Stimulated activated CD8-positive, alpha-beta memory T cell treated with anti-CD3 and anti-CD28 coated beads, Interleukin-7, amount 100 ng/mL, for 4 hours (primary cell): ENCODE data around the gene CDH23.

Experiments used
- DNase-seq, 2 donors: peaks; one replicate each; pipeline ENCODE4 v3.0.0-alpha.2; 2020; ENCODE audit warnings: low read depth in 2 of 2

Gene CDH23

GRCh38 chr10:71835671-71836595, 439.2 kb downstream of the CDH23 start:
- DNase-seq: no peak

DNA sequence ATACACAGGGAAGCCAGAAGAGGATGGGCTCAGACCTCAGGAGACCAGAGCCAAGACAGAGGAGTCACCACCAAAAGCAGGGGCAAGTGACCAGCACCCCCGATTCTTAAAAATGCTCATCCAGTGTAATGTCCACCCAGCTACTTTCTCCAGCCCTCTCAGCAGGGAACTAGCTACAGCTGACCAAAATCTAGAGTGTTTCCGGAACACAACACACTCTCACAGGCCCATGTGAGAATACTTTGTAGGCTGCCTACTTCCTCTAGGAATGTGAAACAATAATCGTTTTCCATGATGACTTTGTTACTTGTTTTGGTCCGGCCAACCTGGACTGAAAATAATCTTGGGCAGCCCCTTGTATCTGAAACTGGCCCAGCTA, 439.9 kb downstream of the CDH23 start:
- no peak for DNase-seq

GRCh38 chr10:71837098-71837827, 440.5 kb downstream of the CDH23 start:
- DNase-seq: no peak

GRCh38 chr10:71838264-71839211, 441.8 kb downstream of the CDH23 start:
- DNase-seq: no peak

GRCh38 chr10:71840177-71840957, 443.6 kb downstream of the CDH23 start:
- no peak for DNase-seq

DNA sequence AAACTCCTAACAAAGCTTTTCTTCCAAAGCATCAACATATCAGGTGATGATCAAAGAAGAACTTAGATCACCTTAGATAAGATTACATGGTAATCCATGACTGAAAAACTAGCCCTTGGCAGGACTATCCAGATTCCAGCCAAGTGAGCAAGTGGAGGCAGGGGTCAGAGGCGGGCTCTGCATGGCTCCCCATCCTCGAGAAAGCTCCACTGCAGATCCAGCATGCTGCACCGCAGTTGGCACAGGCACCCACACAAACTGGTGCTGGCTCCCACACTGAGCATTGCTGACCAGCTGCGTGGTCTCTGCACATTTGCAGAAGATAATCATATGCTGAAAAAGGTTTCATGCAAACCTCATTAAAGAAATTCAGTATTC, 444.2 kb downstream of the CDH23 start:
- no peak for DNase-seq

DNA sequence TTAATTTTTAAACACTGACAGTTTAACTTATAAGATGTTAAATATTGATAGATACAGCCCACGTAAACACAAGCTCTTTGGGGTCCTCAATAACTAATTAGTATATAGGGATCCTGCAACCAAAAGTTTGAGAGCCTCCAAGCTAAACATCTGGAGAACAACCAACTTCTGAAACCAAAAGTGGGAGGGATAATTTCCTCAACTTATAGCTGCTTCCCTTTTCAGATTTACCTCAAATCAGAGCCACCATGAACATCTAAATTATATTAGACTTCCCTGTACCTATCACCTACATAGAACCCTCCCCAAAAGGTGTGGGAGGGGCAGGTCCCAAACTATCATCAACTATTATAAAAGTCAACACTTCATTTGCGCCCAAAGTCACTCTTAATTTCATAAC, 445.7 kb downstream of the CDH23 start:
- no peak for DNase-seq

- no peak for DNase-seq
Measured at GRCh38 chr10:71842856-71843686, 446.4 kb downstream of the CDH23 start.

DNA sequence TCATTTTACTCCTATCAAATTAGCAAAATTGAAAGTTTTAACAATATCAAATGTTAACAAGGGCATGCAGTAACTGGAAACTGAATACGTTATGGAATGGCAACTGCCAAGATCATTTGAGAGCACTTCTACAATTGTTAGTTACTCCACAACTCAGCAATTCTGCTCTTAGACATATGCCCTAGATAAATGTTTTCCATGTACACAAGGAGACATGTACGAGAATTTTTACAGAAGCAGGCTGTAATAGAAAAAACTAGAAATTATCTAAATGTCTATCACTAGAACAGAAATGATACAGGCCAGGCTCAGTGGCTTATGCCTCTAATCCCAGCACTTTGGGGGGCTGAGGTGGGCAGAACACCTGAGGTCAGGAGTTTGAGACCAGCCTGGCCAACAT, 447.4 kb downstream of the CDH23 start:
- DNase-seq: no peak

GRCh38 chr10:71844695-71845094, 448.0 kb downstream of the CDH23 start:
- no peak for DNase-seq

GRCh38 chr10:71845410-71846405, 449.0 kb downstream of the CDH23 start:
- no peak for DNase-seq

DNA sequence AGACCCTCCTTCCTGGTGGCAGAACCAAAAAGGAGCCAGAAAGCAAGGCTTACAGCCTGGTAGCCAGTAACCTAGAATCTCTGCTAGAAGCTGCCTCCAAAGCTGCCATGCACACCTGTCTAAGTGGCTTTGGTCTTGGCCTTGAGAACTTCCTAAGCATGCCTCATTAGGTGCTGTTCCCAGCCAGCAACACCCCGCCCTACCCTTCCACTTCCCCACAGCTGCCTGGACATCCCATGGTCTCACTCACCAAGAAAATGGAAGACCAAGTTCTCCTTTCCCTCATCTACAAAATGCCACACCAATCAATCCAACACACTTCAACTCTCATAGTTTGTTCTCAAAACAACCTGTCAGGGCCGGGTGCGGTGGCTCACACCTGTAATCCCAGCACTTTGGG, 450.1 kb downstream of the CDH23 start:
- DNase-seq: no peak

DNA sequence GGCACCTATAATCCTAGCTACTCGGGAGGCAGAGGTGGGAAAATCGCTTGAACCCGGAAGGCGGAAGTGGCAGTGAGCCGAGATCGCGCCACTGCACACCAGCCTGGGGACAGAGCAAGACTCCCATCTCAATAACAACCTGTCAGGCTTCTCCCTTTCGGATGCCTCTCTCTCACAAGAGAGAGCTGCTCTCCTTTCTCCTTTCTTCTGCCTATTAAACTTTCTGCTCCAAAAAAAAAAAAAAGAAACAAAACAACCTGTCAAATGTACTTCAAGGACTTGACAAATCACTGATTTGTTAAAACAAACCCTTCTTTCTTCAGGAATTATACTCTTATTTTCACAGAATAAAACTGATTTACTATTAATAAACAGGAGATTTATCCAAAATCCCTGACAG, 450.7 kb downstream of the CDH23 start:
- DNase-seq: no peak

- DNase-seq: no peak
Measured at GRCh38 chr10:71848325-71849275, 451.9 kb downstream of the CDH23 start.

GRCh38 chr10:71849461-71849908, 452.8 kb downstream of the CDH23 start:
- no peak for DNase-seq

- DNase-seq: no peak
Measured at GRCh38 chr10:71850021-71850742, 453.5 kb downstream of the CDH23 start.
